HG03045 (cell line): ENCODE data around the gene SLC35D1.

ENCODE experiments used
- ATAC-seq: cut with Tn5 transposase; IDR thresholded peaks from one replicate; pipeline ENCODE4 v1.9.1; 2021; ENCODE audit warnings: mild to moderate bottlenecking, moderate library complexity; ENCODE audit not compliant: unreplicated experiment

SLC35D1 gene

DNA sequence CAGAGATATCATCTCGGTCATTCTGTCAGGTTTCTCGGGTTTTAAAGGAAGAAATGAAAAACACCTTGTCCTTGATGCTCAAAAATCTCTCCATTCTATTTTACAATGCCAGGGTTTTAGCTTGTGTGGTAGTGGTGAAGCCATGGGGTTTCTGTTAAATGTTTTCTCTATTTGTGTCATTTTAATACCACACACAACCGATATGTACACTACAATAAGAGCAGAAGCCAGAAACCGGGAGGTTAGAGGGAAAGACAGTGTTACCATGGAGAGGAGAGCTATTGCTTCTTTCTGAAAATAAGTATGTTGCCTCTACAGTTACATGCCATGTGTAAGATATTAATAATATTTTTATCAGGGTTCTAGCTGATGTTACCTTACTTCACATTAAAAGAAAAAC is 2.8 kb downstream of the SLC35D1 start:
- no peak for ATAC-seq

GRCh38 chr1:67044631-67045270 is 9.2 kb downstream of the SLC35D1 start:
- ATAC-seq, result no peak

DNA sequence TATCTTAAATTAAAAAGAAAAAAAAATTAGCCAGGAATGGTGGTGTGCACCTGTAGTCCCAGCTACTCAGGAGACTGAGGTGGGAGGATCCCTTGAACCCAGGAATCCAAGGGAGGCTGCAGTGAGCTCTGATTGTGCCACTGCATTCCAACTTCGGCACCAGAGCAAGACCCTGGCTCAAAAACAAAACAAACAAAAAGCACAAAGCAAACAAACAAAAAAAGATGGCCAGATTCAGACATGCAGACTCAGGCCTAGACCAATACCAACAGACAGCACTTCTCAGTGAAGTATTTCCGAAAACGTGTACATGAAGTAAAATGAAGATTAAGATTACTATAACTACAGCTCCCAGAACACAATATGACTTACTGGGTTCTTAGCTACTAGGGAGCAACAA is 10.6 kb downstream of the SLC35D1 start:
- ATAC-seq, result no peak

GRCh38 chr1:67041841-67042503 is 12.0 kb downstream of the SLC35D1 start:
- ATAC-seq, result no peak

- ATAC-seq, result no peak
Measured at GRCh38 chr1:67040405-67040804, 13.5 kb downstream of the SLC35D1 start.

DNA sequence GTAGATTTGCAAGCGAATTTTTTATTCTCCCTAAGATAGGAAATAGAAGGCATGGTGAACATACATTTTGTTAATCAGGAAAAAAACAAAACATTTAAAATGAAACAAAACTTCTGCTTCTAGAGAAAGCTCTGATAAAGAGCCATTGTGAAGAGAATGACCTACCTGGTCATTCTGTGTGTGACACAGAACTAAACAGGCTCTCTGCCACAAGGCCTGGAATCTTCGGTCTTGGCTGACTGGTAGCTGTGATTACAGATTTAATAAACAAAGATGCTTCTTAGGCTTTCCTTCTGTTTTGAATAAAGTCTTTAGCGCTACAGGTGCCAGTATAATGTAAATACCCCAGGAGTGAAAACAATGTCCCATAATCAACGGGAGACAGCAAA is 22.1 kb downstream of the SLC35D1 start:
- no peak for ATAC-seq

DNA sequence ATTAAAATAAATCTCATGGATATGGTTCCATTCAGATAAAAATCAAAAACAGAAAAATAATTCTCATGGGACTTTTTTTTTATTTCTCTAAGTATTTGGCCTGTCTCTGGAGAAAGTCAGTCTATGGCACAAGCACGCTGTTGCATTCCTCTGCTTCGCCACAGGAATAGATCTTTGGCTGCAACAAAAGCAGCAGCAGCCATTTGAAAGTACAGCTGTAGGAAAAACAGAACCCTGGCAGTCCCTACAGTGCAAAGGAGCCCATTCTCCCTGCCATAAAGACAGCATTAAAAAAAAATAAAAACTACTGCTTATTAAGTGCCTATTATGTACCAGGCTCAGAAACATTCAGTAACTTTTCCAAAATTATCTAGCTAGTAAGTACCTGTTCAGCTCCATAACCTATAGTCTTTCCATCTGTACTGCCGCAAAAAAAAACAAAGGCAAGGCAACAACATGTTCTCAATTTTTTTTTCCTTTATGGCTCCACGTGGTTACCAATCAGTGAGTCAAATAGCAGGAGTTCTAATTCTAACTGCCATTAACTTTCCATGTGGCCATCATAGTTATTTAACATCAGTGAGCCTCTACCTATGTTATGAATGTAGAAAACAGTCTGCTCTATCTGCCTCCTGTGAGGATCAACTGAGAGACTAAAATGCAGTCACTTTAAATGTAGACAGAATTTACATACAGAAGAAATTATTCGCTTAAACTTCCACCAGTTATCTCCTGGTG is 22.7 kb downstream of the SLC35D1 start:
- ATAC-seq, result no peak

- ATAC-seq, result no peak
Measured at GRCh38 chr1:67029472-67029871, 24.5 kb downstream of the SLC35D1 start.

GRCh38 chr1:67020765-67021164 is 33.2 kb downstream of the SLC35D1 start:
- ATAC-seq, result no peak

GRCh38 chr1:67020304-67020703 is 33.6 kb downstream of the SLC35D1 start:
- ATAC-seq, result no peak

GRCh38 chr1:67019600-67020136 is 34.3 kb downstream of the SLC35D1 start:
- ATAC-seq, result no peak

DNA sequence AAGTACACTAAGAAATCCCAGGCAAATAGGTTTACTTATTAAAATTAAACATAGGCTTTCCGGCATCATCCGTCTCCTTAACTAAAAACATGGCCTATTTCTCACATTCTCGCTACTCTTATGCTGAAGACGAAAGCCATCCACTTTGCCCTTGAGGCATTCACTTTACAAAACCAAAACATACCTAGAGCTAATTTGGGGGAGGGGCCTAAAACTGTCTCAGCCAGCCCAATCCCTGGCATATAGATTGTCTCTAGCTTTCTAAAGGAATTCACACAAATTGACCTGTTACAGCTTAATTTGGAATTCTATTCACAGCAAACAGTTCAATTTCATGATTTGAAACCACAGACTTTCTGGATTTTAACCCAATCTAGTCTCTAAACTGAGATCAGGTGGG is 34.8 kb downstream of the SLC35D1 start:
- ATAC-seq, result no peak

DNA sequence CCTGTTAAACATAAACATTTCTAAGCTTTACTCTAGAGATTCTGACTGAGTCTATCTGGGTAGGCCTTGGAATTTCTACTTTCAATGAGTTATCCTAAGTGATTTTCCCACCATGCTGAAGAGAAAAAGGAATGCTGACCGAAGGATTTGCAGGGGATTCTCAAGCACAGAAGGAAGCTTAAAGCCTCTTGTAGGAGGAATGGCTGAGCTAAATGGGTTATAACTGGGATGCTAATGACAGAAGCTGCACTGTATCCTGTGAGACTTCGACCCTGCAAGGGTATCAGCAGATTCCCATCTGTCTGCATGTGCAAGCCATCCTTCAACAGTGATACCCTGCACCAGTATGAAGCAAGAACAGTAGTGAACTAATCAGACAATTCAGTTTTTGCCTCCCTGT is 35.4 kb downstream of the SLC35D1 start:
- ATAC-seq, result no peak

GRCh38 chr1:67013573-67013972 is 40.4 kb downstream of the SLC35D1 start:
- no peak for ATAC-seq

- no peak for ATAC-seq
Measured at GRCh38 chr1:67009792-67010191, 44.2 kb downstream of the SLC35D1 start.

DNA sequence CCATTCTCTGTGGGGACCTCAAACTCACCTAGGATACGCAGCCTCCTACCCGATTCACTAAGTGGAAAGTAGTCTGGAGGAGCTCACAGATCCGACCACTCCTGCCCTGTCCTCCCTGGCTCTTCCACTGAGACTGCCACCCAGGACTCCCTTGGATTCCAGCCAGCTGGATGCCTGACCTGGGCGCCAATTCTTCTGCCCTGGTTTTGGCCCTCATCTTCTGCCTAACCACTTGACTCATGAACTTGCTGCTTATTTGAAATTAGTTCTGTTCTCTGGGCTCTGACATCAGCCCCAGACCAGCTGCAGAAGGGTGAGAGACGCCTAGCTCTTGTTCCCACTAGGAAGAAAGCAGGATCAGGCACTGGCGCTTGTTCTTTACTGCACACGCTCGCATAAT is 48.9 kb downstream of the SLC35D1 start:
- no peak for ATAC-seq

DNA sequence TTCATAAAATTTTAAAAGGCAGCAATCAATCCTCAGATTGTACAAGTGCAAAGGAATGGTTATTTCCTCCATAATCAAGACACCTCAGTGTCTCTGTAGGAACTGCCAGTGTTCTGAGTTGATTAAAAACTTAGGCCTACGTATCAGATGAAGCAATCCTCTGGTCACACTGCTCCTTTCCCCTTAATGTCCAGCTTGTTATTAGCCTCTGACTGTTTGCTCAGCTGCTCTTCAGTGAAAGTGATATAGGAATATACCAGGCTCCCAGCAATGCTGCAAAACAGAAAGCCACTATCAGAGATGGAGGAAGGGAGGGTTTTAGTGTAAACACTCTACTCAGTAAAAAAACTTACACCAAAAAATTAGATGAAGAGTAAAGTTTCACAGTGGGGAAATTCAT is 49.8 kb downstream of the SLC35D1 start:
- no peak for ATAC-seq

DNA sequence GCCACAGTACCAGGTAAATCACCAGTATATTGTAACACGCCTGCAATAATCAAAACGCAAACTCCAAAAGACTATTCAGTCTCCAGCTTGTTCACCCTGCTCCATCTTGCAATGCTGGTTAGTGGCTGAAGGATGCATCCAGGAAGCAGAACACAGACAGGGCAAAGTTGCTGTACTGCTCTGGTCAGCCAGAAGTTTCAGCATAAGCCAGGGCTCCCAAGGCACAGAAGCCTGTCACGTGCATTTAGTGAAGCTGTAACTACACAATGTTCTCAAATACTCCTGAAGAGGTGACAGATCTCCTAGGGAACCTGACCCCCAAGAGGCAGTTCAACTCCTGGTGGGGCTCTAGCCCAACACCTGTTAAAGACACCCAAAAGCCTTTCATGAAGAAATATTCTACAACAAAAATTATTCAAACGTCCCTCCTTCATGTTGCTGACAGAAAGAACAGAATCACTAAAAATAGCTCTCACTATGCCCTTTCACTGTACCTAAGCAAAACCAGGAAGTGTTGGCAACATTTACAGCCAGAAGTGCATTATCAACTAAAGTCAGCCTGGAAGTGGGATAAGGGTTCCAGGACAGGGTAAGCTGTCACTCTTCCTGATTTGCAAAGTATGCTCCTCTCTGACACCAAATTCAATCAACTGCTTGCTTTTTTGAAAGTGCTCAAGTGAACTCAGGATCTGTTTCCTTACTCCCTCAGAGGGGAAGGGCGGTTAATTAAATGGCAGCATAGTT is 52.1 kb downstream of the SLC35D1 start:
- ATAC-seq, result no peak

- no peak for ATAC-seq
Measured at GRCh38 chr1:66999640-67000400, 54.1 kb downstream of the SLC35D1 start.

GRCh38 chr1:66998972-66999371 is 55.0 kb downstream of the SLC35D1 start:
- ATAC-seq, result no peak
